Parathyroid adenoma (tissue), 2 donors: ENCODE data around the gene TSHB.
A peak's percentile ranks its signal among the peaks of the same experiment; 100 is the strongest.

Experiments
- H2AFZ ChIP-seq: fragments of 300-600 bp; sonication (generic); one replicate; pipeline ENCODE4 v1.7.0; 2017; ENCODE audit warnings: antibody characterized with exemption, mild to moderate bottlenecking
- H3K27ac ChIP-seq: fragments of 300-600 bp; sonication (generic); one replicate; pipeline ENCODE4 v1.7.0; 2017
- H3K27me3 ChIP-seq: fragments of 300-600 bp; sonication (generic); one replicate; pipeline ENCODE4 v1.7.0; 2017; ENCODE audit warnings: low read length; ENCODE audit not compliant: control insufficient read depth, insufficient read depth
- H3K36me3 ChIP-seq: fragments of 300-600 bp; sonication (generic); one replicate; pipeline ENCODE4 v1.7.0; 2017; ENCODE audit warnings: low read length; ENCODE audit not compliant: control insufficient read depth, insufficient read depth
- H3K4me1 ChIP-seq: fragments of 300-600 bp; sonication (generic); one replicate; pipeline ENCODE4 v1.7.0; 2017; ENCODE audit warnings: control low read depth
- H3K4me2 ChIP-seq: fragments of 300-600 bp; sonication (generic); one replicate; pipeline ENCODE4 v1.7.0; 2017; ENCODE audit warnings: low read length
- H3K4me3 ChIP-seq: fragments of 300-600 bp; sonication (generic); one replicate; pipeline ENCODE4 v1.7.0; 2017; ENCODE audit warnings: low read depth, low read length
- H3K79me2 ChIP-seq: fragments of 300-600 bp; sonication (generic); one replicate; pipeline ENCODE4 v1.7.0; 2017; ENCODE audit warnings: control low read depth
- H3K9ac ChIP-seq: fragments of 300-600 bp; sonication (generic); one replicate; pipeline ENCODE4 v1.7.0; 2017; ENCODE audit warnings: mild to moderate bottlenecking
- H3K9me3 ChIP-seq: fragments of 300-600 bp; sonication (generic); one replicate; pipeline ENCODE4 v1.7.0; 2017; ENCODE audit warnings: low read length; ENCODE audit not compliant: control insufficient read depth
- TF ChIP-seq, protein P1 (sequence below): fragments of 300-600 bp; sonication (generic); IDR thresholded peaks from one replicate; pipeline ENCODE4 v1.7.0; 2017; ENCODE audit warnings: antibody characterized with exemption, mild to moderate bottlenecking
- donor health status: primary hyperparathyroidism.

Gene TSHB

DNA sequence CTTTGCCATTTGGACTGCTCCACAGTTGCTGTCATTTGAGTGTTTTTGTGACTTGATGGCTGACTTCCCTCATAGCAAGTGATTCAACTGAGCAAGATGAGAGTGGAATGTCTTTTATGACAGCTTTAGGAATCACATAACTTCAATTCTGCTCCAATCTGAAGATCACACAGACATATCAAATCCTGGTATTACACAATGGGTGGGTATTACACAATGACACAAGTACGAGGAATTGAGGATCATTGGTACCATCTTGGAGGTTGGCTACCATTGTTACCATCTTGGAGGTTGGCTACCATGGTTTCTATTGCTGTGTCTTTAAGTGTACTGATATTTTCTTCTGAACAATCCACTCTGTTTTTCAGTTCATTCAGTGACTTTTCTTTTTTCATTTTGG, 8.5 kb upstream of the TSHB start:
- H3K9me3 ChIP-seq, result no peaks in the 10 kb centered on the region
- H3K4me3 ChIP-seq, result no peak overlapping the region
- no peak overlapping the region for H3K9ac ChIP-seq
- no peaks in the 10 kb centered on the region for H3K36me3 ChIP-seq
- H3K79me2 ChIP-seq, result no peaks in the 10 kb centered on the region
- H3K27ac ChIP-seq, result no peak overlapping the region
- no peak overlapping the region for H3K4me2 ChIP-seq
- no peaks in the 10 kb centered on the region for H3K27me3 ChIP-seq
- TF ChIP-seq, protein P1, sequence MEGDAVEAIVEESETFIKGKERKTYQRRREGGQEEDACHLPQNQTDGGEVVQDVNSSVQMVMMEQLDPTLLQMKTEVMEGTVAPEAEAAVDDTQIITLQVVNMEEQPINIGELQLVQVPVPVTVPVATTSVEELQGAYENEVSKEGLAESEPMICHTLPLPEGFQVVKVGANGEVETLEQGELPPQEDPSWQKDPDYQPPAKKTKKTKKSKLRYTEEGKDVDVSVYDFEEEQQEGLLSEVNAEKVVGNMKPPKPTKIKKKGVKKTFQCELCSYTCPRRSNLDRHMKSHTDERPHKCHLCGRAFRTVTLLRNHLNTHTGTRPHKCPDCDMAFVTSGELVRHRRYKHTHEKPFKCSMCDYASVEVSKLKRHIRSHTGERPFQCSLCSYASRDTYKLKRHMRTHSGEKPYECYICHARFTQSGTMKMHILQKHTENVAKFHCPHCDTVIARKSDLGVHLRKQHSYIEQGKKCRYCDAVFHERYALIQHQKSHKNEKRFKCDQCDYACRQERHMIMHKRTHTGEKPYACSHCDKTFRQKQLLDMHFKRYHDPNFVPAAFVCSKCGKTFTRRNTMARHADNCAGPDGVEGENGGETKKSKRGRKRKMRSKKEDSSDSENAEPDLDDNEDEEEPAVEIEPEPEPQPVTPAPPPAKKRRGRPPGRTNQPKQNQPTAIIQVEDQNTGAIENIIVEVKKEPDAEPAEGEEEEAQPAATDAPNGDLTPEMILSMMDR, result no peak
- H3K4me1 ChIP-seq, result no peaks in the 10 kb centered on the region
- H2AFZ ChIP-seq, result no peak overlapping the region

DNA sequence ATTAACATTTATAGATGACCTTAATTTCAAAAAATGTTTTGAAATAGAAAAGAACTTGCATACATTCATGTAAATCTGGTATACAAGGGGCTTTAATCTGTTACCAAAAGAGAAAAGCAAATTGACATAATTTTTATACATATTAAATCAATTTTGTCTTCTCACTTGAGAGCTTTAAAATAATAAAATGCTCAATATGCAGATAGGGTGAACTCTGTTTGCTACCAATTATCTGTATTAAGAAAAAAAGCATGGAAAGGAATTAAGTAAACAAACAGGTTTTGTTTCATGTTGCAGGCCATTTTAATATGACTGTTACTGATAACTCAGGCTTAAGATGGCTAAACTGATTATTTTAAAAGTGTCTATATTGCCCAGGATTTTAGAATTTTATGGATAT, 6.0 kb upstream of the TSHB start:
- Histone ChIP-seq H3K4me3 (no peak overlapping the region), H3K36me3 (no peaks in the 10 kb centered on the region), H3K9ac (no peak overlapping the region), H2AFZ (no peak overlapping the region), H3K79me2 (no peaks in the 10 kb centered on the region), H3K27ac (no peak overlapping the region), H3K9me3 (no peaks in the 10 kb centered on the region), H3K27me3 (no peaks in the 10 kb centered on the region), H3K4me1 (no peaks in the 10 kb centered on the region), H3K4me2 (no peak overlapping the region)
- TF ChIP-seq, protein P1, result no peak

DNA sequence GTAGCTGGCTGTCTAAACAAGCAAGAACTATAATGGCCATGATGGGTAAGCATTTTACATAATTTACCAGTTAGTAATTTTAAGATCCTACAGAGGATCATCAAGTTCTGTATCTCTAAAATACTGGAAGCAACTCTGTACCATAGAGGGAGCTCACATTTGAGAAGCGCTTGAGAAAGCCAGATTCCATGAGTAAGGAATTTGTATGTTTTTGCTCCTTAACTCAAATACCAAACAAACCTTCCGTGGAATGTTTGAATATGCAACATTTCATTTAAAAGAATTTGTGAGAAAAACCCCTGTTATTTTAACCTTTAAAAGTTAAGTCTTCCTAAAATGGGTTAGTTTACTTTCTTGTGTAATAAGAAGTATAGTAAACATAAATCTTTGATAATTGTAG, 2.0 kb downstream of the TSHB start:
- no peak overlapping the region for H3K9ac ChIP-seq
- TF ChIP-seq, protein P1, result no peak
- H3K4me2 ChIP-seq, result no peak overlapping the region
- H3K79me2 ChIP-seq, result no peaks in the 10 kb centered on the region
- H3K4me3 ChIP-seq, result no peak overlapping the region
- no peaks in the 10 kb centered on the region for H3K36me3 ChIP-seq
- H3K4me1 ChIP-seq, result no peaks in the 10 kb centered on the region
- H3K9me3 ChIP-seq, result no peaks in the 10 kb centered on the region
- H3K27ac ChIP-seq, result no peak overlapping the region
- no peak overlapping the region for H2AFZ ChIP-seq
- H3K27me3 ChIP-seq, result no peaks in the 10 kb centered on the region

DNA sequence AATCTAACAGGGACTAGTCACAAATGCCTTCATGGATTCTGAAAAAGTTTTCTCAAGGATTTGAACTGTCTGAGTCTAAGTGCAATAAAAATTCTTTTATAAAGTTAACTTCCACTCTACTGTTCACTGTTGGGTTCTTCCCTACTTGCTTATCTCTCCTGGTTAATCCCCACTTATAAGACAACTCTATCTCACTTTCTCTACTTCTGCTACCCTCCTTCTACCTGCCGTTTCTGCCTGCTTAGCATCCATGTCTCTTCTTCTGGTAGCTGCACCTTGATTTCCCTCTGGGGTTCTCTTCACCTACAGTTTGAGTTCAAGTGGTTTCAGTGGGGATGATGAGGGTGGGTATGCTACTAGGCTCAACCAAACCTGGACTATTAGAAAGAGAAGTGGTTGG, 6.0 kb downstream of the TSHB start:
- no peaks in the 10 kb centered on the region for H3K79me2 ChIP-seq
- H3K27ac ChIP-seq, result no peak overlapping the region
- H3K4me3 ChIP-seq, result no peak overlapping the region
- no peaks in the 10 kb centered on the region for H3K27me3 ChIP-seq
- H3K9me3 ChIP-seq, result no peaks in the 10 kb centered on the region
- no peaks in the 10 kb centered on the region for H3K4me1 ChIP-seq
- H2AFZ ChIP-seq, result no peak overlapping the region
- TF ChIP-seq, protein P1, result no peak
- H3K4me2 ChIP-seq, result no peak overlapping the region
- H3K9ac ChIP-seq, result no peak overlapping the region
- no peaks in the 10 kb centered on the region for H3K36me3 ChIP-seq

DNA sequence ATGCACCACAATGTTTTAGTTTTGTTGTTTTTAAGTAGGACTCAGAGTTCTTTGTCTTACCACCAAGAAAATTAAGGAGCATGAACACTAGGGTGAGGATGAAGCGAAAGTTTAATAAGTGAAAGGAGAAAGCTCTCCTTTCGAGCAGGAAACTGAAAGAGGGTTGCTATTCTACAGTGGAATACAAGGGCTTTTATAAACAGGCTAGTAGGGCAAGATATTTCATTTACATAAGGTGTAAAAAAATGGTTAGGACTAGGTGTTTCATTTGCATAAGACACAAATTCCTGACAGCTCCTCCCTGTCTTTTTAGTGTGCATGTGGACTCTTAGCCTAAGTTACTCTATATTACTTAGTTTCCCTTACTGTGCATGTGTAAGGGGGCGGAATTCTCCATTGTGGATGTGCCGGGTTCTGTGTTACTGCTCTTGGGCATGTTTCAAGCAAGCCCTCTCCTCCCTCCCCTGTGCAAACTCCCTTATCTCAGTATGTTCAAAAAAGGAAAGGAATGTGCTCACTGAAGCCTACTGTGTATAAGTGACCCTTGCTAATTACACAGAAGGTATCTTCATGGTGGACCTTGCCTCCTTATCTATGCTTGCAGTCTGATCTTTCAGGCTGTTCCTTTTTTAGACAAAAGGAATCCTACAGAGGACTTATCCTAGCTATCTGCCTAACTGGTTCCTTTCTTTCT, 7.3 kb downstream of the TSHB start:
- Histone ChIP-seq H3K27ac (no peak overlapping the region), H3K4me1 (no peaks in the 10 kb centered on the region), H3K36me3 (no peaks in the 10 kb centered on the region), H3K9me3 (no peaks in the 10 kb centered on the region), H3K79me2 (no peaks in the 10 kb centered on the region), H3K9ac (no peak overlapping the region), H2AFZ (no peak overlapping the region), H3K4me2 (peak overlapping the region; percentile 16), H3K4me3 (no peak overlapping the region), H3K27me3 (no peaks in the 10 kb centered on the region)
- TF ChIP-seq, protein P1, result no peak
